GM21717 (cell line): Measurements from ENCODE around the gene VAMP3.

Source experiments
- ATAC-seq: cut with Tn5 transposase; IDR thresholded peaks from one replicate; pipeline ENCODE4 v1.9.1; 2021; ENCODE audit warnings: mild to moderate bottlenecking, moderate library complexity; ENCODE audit not compliant: unreplicated experiment

Gene VAMP3

GRCh38 chr1:7770997-7771822 lies at the start of gene VAMP3:
VAMP3 (plus strand) TSS chr1:7771296; CDS start chr1:7771384, 88 bp downstream.
- ATAC-seq = peak; percentile 70

- no peak for ATAC-seq
Observed at GRCh38 chr1:7721940-7722669, 49.0 kb upstream of the VAMP3 start.

GRCh38 chr1:7722670-7723012 lies 48.5 kb upstream of the VAMP3 start:
- ATAC-seq = no peak

- ATAC-seq = no peak
Observed at GRCh38 chr1:7726623-7727022, 44.5 kb upstream of the VAMP3 start.

- no peak for ATAC-seq
Observed at GRCh38 chr1:7727809-7728471, 43.2 kb upstream of the VAMP3 start.

GRCh38 chr1:7729761-7730160 lies 41.3 kb upstream of the VAMP3 start:
- ATAC-seq = no peak

- ATAC-seq = no peak
Observed at GRCh38 chr1:7732331-7732730, 38.8 kb upstream of the VAMP3 start.

- no peak for ATAC-seq
Observed at GRCh38 chr1:7733276-7733675, 37.8 kb upstream of the VAMP3 start.

GRCh38 chr1:7738044-7738443 lies 33.1 kb upstream of the VAMP3 start:
- ATAC-seq = no peak

- ATAC-seq = no peak
Observed at GRCh38 chr1:7743346-7743745, 27.8 kb upstream of the VAMP3 start.

- no peak for ATAC-seq
Observed at GRCh38 chr1:7744882-7745281, 26.2 kb upstream of the VAMP3 start.

- ATAC-seq = no peak
Observed at GRCh38 chr1:7745783-7746182, 25.3 kb upstream of the VAMP3 start.

- ATAC-seq = no peak
Observed at GRCh38 chr1:7747605-7748004, 23.5 kb upstream of the VAMP3 start.

- no peak for ATAC-seq
Observed at GRCh38 chr1:7749126-7749525, 22.0 kb upstream of the VAMP3 start.

- ATAC-seq = no peak
Observed at GRCh38 chr1:7751174-7751573, 19.9 kb upstream of the VAMP3 start.

GRCh38 chr1:7752512-7753417 lies 18.3 kb upstream of the VAMP3 start:
- ATAC-seq = no peak

- ATAC-seq = no peak
Observed at GRCh38 chr1:7753641-7754040, 17.5 kb upstream of the VAMP3 start.

- ATAC-seq = no peak
Observed at GRCh38 chr1:7754234-7754633, 16.9 kb upstream of the VAMP3 start.

GRCh38 chr1:7755448-7755847 lies 15.6 kb upstream of the VAMP3 start:
- no peak for ATAC-seq

GRCh38 chr1:7760245-7760644 lies 10.9 kb upstream of the VAMP3 start:
- no peak for ATAC-seq

GRCh38 chr1:7761103-7761502 lies 10.0 kb upstream of the VAMP3 start:
- ATAC-seq = no peak
